NCI-H69 (cell line): ENCODE data around the gene RPS21.
"Not testable (repeated sequence)": the region's sequence is repeated elsewhere in the genome, so short reads cannot be mapped to it uniquely, and the experiment has no call there.

Experiments used
- DNase-seq: peaks from one replicate; lab custom pipeline; 2025; lab: John Stamatoyannopoulos, UW

Gene RPS21

DNA sequence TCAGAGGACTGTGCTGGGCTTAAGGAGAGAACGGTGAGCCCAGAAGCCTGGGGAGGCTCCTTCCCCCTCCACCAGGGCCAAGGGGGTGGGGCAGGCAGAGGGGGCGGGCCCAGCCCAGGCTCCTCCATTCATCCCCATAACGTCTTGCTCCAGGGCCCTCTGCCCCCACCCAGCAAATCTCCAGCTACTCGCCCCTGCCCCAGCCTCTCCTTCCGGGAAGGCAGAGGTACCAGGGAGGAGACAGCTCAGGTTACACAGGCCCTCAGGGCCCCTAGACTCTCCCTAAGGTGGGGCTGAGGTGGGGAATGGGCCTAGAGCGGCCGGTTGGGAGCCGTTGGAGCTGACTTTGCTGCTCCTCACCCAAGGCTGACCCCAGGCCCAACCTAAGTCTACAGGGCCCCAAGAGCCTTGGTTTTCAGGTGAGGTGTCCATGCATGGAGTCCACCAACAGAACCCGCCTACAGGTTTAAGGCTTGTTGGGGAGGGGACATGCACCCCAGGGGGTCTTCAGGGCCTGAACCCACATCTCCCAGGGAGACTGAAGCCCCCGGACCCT, 21.0 kb upstream of the RPS21 start:
- peak; percentile 68 for DNase-seq

DNA sequence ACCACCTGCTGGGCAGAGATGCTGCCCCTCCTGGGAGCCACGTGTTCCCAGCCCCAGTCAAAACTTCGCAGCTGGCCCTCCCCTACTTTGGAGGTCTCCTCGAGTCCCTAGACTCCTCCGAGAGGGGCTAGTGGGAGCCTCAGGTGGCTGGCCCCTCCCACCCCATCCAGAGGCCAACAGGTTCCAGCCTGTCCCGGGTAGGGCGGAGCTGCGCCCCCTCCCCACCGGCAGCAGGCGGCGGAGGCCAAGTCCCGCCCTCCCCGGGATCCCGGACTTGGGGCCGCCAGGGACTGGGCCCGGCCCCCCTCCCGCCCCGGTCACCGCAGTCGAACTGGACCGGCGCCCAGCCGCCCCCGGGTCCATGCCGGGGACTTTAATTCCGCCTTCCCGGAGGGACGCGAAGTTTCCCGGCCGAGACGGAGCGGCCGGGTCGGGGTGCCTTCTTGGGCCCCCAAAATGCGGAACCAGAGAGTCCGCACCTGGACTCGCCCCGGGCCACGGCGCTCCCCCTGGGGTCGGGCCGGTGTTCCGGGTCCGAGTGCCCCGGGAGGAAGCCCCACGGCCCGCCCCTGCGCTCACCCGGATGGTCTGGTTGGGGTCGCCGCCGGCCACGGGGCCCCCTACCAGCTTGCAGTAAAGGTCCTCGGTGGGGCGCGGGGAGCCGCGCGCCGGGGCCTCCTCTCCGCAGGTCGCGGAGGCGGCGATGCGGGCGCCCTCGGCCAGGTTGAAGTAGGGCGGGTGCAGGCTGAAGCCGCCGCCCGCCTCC, 20.4 kb upstream of the RPS21 start:
- peak; percentile 74 for DNase-seq

- DNase-seq: peak; percentile 66
Observed at GRCh38 chr20:62367136-62367632, 19.7 kb upstream of the RPS21 start, which contains the start of gene LAMA5. Gene LAMA5, minus strand, starts transcription at chr20:62367312. Its CDS starts 67 bp downstream, at chr20:62367245.

DNA sequence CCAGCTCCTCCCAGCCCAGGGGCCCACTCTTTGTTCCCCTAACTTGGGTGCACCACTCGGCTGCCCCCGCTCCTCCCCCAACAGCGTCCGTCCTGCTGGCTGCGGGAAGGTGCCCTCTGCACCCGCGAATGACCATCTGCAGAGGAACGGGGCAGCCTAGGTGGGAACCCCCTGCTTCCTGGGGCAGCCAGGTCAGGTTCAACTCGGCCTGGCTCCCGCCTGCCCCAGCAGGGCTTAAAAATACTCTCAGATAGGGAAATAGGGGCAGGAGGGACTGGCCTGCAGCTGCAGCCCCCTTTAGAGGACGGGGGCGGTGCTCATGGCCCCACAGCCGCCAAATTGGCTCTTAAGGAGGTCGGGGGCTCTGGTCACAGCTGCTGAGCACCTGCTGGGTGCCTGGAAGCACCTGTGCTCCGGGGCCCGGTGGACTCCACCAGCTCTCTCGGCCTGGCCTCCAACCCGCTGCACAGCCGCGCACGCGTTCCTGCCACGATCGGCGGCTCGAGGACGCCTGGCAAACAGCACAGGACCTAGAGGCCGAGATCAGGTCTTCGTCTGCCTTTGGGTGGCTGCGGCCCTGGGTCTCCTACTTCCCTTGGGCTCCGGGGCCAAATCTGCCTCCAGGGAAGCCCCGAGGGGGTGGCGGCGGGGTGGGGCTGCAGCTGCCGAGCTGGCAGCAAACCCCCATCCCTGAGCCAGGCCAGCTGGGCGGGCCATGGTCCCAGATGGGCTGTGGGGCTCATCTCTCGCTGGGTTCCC, 19.1 kb upstream of the RPS21 start:
- DNase-seq: peak; percentile 64

DNA sequence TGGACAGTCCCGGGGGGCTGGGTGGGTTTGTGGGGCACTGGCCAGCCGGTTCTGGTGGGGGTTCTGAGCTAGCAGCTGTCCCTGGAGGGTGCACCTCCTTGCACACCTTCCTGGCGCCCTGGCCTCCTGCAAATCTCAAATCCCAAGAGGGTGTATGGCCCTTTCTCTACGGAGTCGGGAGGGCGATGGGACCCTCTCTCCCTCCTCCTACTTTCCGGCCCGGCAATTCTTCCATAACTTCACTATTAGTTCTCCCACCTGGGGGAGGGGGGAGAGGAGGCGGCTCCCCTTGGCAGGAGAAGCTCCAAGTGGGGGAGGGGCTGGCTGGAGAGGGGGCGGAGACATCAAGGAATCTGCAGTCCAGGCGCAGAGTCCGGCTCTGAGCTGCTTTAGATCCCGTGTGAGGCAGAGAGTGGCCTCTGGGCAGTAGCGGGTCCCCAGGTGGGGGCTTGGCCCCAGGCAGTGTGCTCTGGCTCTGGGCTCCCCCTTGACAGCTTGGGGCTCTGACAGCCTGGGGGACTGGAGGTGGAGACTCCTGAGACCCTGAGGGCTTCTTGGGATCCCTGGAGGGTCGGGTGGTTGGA, 18.4 kb upstream of the RPS21 start:
- no peak for DNase-seq

DNA sequence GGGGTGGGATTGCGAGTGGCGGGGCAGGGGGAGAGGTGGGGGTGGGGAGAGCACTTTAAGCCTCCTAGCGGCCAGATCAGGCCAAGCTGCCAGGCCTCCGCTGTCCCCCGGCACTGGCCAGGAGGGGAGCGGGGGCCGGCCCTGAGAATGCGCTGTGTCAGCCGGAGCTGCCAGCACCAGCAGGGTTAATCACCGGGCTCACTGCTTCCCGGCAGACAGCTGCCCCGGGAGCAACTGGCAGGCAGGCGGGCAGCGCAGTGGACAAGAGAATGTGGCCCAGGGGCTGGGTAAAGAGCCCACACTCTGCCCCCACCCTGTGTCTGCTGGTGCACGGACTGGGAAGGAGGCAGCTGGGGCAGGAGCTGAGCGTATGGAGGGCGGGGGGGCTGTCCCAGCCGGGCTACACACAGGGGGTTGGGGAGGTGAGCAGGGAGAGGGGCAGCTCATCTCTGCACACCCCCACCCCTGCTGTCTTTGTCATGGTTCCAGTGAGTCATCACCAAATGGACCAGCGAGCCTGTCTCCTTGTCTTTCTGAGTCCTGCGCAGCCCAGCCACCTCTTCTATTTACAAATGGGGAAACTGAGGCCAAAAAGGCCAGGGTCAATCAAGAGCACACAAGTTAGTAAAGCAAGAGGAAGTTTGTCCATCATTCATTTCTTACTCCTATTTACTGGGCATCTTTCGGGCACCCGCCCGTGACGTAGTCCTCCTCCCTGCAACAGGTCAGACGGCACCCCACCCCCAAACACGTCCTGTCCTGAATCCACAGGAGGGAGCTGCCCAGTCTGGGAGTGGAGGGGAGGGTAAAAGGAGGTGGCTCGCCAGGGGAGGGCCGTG, 17.7 kb upstream of the RPS21 start:
- no peak for DNase-seq

GRCh38 chr20:62369815-62370114, 17.1 kb upstream of the RPS21 start:
- DNase-seq: no peak

DNA sequence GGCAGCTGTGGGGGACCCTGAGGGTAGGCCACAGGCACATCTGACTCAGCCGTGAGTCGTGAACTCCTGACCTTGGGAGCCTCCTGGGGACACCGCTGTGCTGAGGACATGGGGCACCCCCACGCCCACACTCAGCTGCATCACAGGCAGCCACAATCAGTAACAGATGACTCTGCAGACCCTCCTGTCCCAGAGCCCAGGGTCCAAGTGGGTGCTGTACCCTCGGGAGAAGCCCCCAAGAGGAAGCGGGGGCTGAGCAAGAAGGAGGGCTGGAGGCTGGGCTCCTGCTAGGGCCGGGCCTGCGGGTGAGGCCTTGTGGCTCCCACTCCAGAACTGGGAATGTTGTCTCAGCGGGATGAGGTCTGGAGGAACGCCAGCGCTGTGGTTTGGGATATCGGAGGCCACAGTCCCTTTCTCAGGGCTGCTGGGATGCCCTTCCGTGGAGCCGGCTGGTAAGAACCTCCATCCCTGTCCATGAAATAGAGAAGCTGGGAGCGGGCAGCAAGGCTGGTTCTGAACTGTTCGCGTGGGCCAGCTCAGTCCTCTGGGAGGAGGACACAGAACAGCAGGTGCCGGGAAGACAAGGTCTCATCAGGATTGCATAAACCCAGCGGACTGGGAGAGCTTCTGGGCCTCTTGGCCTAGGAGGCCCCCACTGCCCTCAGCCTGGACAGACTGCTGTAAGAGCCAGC, 16.6 kb upstream of the RPS21 start:
- DNase-seq: no peak

DNA sequence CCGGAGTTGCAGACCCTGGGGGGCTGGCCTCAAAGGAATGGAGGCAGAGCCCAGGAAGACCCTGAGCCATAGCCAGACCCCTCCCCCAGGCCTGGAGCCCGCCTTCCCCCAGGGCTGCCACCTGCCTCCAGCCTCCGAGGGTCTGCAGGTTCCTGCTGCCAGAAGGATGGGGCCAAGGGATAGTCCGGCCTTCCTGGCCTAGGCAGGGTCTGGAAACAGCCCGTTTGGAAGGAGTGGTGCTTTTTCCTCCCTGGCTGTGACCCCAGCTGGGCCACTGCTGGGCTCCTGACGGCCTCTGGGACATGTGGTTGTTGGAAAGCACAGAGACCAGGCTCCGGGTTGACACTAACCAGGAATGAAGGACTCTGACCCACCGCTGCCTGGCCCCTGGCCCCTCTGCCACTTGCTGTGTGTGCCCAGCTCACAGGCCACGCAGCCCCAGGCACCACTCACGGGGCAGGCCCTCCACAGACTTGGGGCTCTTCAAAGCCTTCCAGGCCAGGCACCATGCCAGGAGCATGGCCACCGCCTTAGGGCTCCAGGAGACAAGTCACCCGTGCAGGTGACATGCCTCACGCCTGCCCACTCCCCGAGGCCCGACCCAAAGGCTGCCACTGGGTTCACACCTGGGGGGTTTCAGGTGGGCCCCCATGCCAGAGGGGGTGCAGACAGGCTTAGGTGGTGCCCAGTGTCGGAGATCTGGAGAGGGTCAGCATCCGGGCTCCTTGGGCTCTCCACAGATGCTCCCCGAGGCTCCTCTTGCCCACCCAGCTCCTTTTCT, 15.9 kb upstream of the RPS21 start:
- no peak for DNase-seq

DNA sequence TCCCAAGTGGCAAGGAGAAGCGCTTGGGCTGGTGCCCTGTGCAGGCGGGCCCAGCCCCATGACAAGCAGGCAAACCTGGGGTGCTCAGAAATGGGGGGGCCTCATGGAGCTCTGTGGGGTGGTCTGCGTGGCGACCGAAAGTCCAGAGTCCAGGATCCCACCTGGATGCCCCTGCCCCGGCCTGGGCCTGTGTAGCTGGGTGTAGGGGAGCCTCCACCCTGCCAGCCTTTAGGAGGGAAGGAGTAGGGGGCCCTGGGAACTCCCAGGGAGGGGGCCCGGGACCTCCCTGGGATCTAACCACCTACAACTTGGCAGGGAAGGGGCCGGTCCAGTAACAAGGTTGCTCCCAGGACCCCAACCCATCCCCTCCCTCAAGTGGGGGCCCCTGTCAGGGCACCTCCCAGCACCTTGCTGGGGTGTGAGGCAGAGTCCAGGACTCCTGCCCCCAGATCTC, 15.3 kb upstream of the RPS21 start:
- no peak for DNase-seq

- DNase-seq: no peak
Observed at GRCh38 chr20:62372042-62372993, 14.6 kb upstream of the RPS21 start.

GRCh38 chr20:62373631-62374179, 13.2 kb upstream of the RPS21 start:
- not testable (repeated sequence) for DNase-seq

- no peak for DNase-seq
Observed at GRCh38 chr20:62374331-62375152, 12.4 kb upstream of the RPS21 start.

DNA sequence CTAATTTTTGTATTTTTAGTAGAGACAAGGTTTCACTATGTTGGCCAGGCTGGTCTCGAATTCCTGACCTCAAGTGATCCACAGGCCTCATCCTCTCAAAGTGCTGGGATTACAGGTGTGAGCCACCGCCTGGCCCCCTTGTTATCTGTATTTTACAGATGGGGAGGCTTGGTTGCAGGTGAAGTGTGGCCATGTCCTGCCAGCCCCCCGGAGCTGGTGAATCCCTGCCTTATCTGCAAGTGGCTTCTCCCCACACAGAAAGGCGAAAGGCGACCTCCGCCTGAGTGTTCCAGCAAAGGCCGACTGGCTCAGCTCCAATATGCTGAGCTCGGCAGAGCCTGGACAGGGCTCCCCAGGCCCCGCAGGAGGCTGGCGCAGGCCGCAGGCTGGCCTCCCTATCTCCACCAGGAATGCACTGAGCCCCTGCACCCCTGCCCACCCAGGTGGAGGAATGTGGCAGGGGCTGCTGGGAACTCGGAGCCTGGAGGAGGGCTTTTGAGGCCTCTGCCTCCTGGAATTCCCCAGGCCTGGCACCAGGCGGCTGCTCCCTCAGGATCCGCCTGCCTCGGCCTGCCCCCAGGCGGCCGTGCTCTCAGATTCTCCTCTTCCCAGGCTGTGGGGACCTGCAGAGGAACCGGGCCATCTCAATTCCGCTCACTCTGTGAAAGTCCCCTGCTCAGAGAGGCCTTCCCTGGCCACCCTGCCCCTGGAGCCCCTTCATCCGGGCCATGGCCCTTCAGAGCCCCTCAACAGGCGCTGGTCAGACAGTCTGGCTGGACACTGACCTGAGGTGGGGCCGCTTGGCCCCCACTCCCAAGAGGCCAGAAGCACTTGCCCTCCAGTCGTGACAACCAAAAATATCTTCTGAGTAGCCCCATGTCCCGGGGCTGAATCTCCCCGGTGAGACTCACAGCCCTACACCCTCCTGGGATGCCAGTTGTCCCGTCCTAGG, 10.5 kb upstream of the RPS21 start:
- no peak for DNase-seq

DNA sequence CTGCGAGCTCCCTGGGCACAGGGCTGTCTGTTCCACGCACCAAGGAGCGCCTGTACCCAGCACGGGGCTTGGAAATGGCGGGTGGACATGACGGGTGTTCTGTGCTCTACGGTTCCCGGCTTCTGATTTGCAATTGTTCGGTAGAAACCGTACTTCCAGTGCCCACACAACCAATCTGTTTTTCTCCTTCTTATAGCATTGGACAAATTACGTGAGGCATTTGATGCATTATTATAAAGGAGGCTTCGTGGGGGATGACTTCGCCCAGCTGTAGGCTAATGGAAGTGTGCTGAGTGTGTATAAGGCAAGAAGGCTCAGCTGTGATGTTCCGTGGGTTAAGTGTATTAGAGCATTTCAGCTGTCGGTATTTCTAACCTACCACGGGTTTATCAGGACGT, 9.8 kb upstream of the RPS21 start:
- no peak for DNase-seq

DNA sequence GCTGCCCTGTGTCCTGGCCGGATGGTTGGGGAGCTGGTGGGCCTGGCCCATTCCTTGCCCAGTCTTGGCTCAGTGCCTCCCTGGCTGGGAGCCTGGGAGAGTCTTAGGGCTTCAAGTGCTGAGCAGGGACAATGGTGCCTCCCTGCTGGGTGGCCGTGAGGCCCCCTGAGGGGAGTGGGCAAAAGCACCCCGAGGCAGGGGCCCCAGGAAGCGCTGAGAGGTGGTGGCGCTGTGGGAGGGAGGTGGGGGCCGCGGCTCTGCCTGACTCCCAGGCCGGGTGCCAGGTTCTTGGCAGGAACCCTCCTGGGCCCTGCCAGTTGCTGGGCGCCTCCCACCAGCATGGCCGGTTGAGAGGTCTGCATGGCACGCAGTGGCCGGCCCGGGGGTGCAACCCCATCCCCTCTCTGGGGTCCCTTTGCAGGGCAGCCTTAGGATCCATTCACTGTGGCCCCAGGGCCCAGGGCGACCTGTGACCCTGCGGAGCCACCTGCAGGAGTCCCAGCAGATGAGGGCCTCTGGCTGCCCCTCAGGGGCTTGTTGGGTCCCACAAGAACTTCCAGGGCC, 9.2 kb upstream of the RPS21 start:
- peak; percentile 29 for DNase-seq
